Neutrophil (primary cell): Measurements from ENCODE around the gene RBM4B.

ENCODE experiments used
- H3K27ac ChIP-seq: fragments of 200-600 bp; sonication (generic); 2 replicates; pipeline ENCODE4 v1.5.1; 2016; ENCODE audit warnings: mild to moderate bottlenecking, moderate library complexity
- H3K27me3 ChIP-seq: fragments of 200-600 bp; sonication (generic); 2 replicates; pipeline ENCODE4 v1.6.0; 2016; ENCODE audit warnings: mild to moderate bottlenecking
- H3K36me3 ChIP-seq: fragments of 200-600 bp; sonication (generic); 2 replicates; pipeline ENCODE4 v1.5.1; 2017
- H3K4me1 ChIP-seq, 2 experiments: fragments of 200-600 bp in 1 of 2; sonication (generic) in 1 of 2; 1 replicate in 1 of 2; 2 replicates in 1 of 2; pipeline versions ENCODE4 v1.5.1 to v1.6.1; 2013 to 2016; ENCODE audit warnings: low read depth in 1 of 2, low read length in 1 of 2, mild to moderate bottlenecking in 1 of 2, moderate library complexity in 1 of 2; ENCODE audit not compliant: control insufficient read depth in 1 of 2, insufficient read depth in 1 of 2
- H3K4me3 ChIP-seq, 2 experiments: fragments of 200-600 bp in 1 of 2; sonication (generic) in 1 of 2; 1 replicate in 1 of 2; 2 replicates in 1 of 2; pipeline ENCODE4 v1.5.1; 2013 to 2016; ENCODE audit warnings: low read depth in 1 of 2, low read length in 1 of 2, mild to moderate bottlenecking in 1 of 2, moderate library complexity in 1 of 2
- H3K9me3 ChIP-seq: fragments of 200-600 bp; sonication (generic); 2 replicates; pipeline ENCODE4 v1.5.1; 2016
- TF ChIP-seq, protein P1 (sequence below): fragments of 200-600 bp; sonication (generic); IDR thresholded peaks from 2 replicates; pipeline ENCODE4 v1.5.1; 2016; ENCODE audit warnings: antibody characterized with exemption

The RBM4B gene

DNA sequence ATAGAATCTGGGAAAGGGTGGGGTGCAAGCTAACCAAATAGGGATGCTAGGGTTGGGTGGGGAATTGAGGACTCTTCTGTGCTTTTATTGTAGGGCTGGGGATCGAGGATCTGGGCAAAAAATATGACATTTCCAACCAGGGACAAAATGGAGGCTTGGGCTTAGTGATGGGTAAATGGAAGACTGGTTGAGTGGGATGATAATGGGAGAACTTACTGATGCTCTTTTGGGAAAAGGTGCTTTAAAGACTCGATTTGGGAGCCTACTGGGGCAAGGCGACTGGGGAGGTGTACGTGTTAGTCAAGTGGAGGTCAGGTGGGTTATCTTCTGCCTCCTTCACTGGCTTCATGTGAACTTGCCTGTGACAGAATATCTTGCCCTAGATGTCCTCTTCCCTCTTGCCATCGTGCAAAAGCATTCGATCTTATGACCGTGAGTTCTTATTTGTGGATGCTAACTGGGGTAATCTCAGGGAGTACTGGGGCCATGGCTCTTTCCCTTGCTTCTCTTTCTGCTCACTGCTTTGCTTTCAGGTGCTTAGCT is 49.6 kb downstream of the RBM4B start:
- H3K4me1 ChIP-seq, result no peaks in the 10 kb centered on the region
- TF ChIP-seq, protein P1, sequence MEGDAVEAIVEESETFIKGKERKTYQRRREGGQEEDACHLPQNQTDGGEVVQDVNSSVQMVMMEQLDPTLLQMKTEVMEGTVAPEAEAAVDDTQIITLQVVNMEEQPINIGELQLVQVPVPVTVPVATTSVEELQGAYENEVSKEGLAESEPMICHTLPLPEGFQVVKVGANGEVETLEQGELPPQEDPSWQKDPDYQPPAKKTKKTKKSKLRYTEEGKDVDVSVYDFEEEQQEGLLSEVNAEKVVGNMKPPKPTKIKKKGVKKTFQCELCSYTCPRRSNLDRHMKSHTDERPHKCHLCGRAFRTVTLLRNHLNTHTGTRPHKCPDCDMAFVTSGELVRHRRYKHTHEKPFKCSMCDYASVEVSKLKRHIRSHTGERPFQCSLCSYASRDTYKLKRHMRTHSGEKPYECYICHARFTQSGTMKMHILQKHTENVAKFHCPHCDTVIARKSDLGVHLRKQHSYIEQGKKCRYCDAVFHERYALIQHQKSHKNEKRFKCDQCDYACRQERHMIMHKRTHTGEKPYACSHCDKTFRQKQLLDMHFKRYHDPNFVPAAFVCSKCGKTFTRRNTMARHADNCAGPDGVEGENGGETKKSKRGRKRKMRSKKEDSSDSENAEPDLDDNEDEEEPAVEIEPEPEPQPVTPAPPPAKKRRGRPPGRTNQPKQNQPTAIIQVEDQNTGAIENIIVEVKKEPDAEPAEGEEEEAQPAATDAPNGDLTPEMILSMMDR, result no peak
- H3K27me3 ChIP-seq, result no peaks in the 10 kb centered on the region

DNA sequence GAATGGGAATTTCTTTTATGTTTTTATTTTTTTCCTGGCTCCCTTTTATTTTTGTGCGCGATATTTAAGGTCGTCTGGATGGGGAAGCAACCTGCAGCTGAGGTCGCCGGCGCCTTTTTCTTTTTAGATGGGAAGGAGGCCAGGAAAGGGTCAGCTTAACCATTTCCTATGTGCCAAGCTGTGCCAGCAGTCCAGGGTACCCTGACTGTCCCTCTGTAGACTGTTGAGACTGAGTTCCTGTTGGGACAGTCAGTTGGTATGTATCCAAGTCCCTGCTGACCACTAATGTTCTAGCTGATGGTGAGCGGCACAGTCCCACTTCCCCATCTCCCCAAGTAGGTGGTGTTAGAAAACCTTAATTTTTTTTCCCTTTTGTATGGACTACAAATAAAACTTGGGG is 50.8 kb downstream of the RBM4B start:
- peaks cover 66% of the 10 kb centered on the region for H3K36me3 ChIP-seq

More for the DNA sequence above, 49.6 kb downstream of the RBM4B start:
- H3K27ac ChIP-seq, result no peak overlapping the region
- no peaks in the 10 kb centered on the region for H3K9me3 ChIP-seq
- H3K4me3 ChIP-seq, result no peak overlapping the region
- peaks cover 66% of the 10 kb centered on the region for H3K36me3 ChIP-seq

DNA sequence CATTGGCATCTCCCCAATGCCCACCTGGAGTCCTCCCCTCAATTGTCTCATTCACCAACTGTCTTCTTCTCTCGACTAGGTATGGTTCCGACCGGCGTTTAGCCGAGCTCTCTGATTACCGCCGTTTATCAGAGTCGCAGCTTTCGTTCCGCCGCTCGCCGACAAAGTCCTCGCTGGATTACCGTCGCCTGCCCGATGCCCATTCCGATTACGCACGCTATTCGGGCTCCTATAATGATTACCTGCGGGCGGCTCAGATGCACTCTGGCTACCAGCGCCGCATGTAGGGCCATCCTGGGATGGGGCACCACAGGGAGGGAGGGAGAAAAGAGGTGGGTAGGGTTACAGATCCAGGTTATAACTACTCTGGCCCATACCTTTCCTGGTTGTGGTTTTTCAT is 51.3 kb downstream of the RBM4B start:
- Histone ChIP-seq H3K27ac (no peak overlapping the region), H3K4me1 (no peaks in the 10 kb centered on the region), H3K27me3 (no peaks in the 10 kb centered on the region), H3K9me3 (no peaks in the 10 kb centered on the region), H3K36me3 (peaks cover 66% of the 10 kb centered on the region), H3K4me3 (no peak overlapping the region)
- TF ChIP-seq, protein P1, result no peak

More for the DNA sequence above, 50.8 kb downstream of the RBM4B start:
- H3K9me3 ChIP-seq, result no peaks in the 10 kb centered on the region
- H3K27me3 ChIP-seq, result no peaks in the 10 kb centered on the region
- no peak overlapping the region for H3K4me3 ChIP-seq
- TF ChIP-seq, protein P1, result no peak
- H3K27ac ChIP-seq, result no peak overlapping the region
- H3K4me1 ChIP-seq, result no peaks in the 10 kb centered on the region

DNA sequence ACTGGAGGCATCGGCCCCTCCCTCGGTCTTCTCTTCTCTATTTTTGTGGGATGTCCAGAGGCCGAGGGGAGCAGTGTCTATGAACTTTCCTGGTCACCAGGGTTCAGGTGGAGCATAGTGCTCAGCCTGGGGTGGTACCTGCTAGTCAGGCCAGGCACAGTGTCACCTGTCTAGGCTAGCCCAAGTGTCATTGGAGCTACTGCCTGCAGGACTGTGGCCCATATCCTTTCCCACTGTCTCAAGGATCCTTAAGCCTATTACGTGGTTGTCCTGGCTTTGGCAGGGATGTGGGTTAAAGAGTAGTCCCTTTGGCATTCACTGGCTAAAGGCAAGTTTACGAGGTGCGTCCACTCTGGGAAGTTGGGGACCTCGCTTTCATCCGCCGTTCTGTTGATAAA is 51.9 kb downstream of the RBM4B start:
- peaks cover 66% of the 10 kb centered on the region for H3K36me3 ChIP-seq

DNA sequence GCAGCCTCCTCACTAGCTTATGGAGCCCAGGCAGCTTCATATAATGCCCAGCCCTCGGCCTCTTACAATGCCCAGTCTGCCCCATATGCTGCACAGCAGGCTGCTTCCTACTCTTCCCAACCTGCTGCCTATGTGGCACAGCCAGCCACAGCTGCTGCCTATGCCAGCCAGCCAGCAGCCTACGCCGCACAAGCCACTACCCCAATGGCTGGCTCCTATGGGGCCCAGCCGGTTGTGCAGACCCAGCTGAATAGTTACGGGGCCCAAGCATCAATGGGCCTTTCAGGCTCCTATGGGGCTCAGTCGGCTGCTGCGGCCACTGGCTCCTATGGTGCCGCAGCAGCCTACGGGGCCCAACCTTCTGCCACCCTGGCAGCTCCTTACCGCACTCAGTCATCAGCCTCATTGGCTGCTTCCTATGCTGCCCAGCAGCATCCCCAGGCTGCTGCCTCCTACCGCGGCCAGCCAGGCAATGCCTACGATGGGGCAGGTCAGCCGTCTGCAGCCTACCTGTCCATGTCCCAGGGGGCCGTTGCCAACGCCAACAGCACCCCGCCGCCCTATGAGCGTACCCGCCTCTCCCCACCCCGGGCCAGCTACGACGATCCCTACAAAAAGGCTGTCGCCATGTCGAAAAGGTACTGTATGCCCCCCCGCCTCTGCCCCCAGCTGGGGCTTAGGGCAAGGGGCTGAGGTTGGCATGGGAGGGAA is 52.5 kb downstream of the RBM4B start:
- no peaks in the 10 kb centered on the region for H3K4me1 ChIP-seq
- no peak overlapping the region for H3K27ac ChIP-seq
- H3K36me3 ChIP-seq, result peaks cover 65% of the 10 kb centered on the region
- TF ChIP-seq, protein P1, result no peak
- H3K9me3 ChIP-seq, result no peaks in the 10 kb centered on the region
- H3K4me3 ChIP-seq, result no peak overlapping the region
- H3K27me3 ChIP-seq, result no peaks in the 10 kb centered on the region

More for the DNA sequence above, 51.9 kb downstream of the RBM4B start:
- Histone ChIP-seq H3K4me1 (no peaks in the 10 kb centered on the region), H3K9me3 (no peaks in the 10 kb centered on the region), H3K27ac (no peak overlapping the region), H3K4me3 (no peak overlapping the region), H3K27me3 (no peaks in the 10 kb centered on the region)
- TF ChIP-seq, protein P1, result no peak
